HG03460 (cell line): ENCODE data around the gene EFCAB14.
"Not testable (repeated sequence)": the region's sequence is repeated elsewhere in the genome, so short reads cannot be mapped to it uniquely, and the experiment has no call there.

Source experiments
- ATAC-seq: cut with Tn5 transposase; IDR thresholded peaks from one replicate; pipeline ENCODE4 v1.9.1; 2021; ENCODE audit not compliant: unreplicated experiment

EFCAB14 gene

GRCh38 chr1:46718727-46719622 is at the start of gene EFCAB14:
Gene EFCAB14 (minus strand): TSS chr1:46719114. CDS start chr1:46718087, 1,027 bp downstream.
- peak; percentile 95 for ATAC-seq

GRCh38 chr1:46768445-46768844 is 49.5 kb upstream of the EFCAB14 start:
- ATAC-seq = no peak

- ATAC-seq = no peak
Measured at GRCh38 chr1:46767649-46768282, 48.9 kb upstream of the EFCAB14 start.

GRCh38 chr1:46764402-46764801 is 45.5 kb upstream of the EFCAB14 start:
- ATAC-seq = no peak

GRCh38 chr1:46761740-46762139 is 42.8 kb upstream of the EFCAB14 start:
- no peak for ATAC-seq

GRCh38 chr1:46760558-46761166 is 41.7 kb upstream of the EFCAB14 start:
- ATAC-seq = no peak

- ATAC-seq = no peak
Measured at GRCh38 chr1:46757956-46758528, 39.1 kb upstream of the EFCAB14 start.

GRCh38 chr1:46757247-46757955 is 38.5 kb upstream of the EFCAB14 start:
- no peak for ATAC-seq

GRCh38 chr1:46755121-46755520 is 36.2 kb upstream of the EFCAB14 start:
- ATAC-seq = no peak

- not testable (repeated sequence) for ATAC-seq
Measured at GRCh38 chr1:46754707-46755106, 35.8 kb upstream of the EFCAB14 start.

GRCh38 chr1:46753985-46754384 is 35.1 kb upstream of the EFCAB14 start:
- no peak for ATAC-seq

- no peak for ATAC-seq
Measured at GRCh38 chr1:46749921-46750404, 31.0 kb upstream of the EFCAB14 start.

GRCh38 chr1:46749404-46749803 is 30.5 kb upstream of the EFCAB14 start:
- ATAC-seq = no peak

- ATAC-seq = no peak
Measured at GRCh38 chr1:46747683-46748288, 28.9 kb upstream of the EFCAB14 start.

GRCh38 chr1:46742069-46742468 is 23.2 kb upstream of the EFCAB14 start:
- no peak for ATAC-seq

- ATAC-seq = no peak
Measured at GRCh38 chr1:46735708-46736324, 16.9 kb upstream of the EFCAB14 start.

GRCh38 chr1:46728327-46728873 is 9.5 kb upstream of the EFCAB14 start:
- not testable (repeated sequence) for ATAC-seq

GRCh38 chr1:46725736-46726108 is 6.8 kb upstream of the EFCAB14 start:
- no peak for ATAC-seq

GRCh38 chr1:46724991-46725735 is 6.2 kb upstream of the EFCAB14 start:
- peak; percentile 90 for ATAC-seq
